ENCODE results near the gene STEEP1.
A peak's percentile ranks its signal among the peaks of the same experiment; 100 is the strongest.

The STEEP1 gene

GRCh38 chrX:119565107-119565663, at the start of gene STEEP1:
TSS of gene STEEP1 (minus strand) at chrX:119565409. CDS start at chrX:119565355, 54 bp downstream.
- DNase-seq (ENCODE audit: low read depth in 2 of 2), result peak; percentile 63 to 81

- no peak for DNase-seq (ENCODE audit: low read depth in 2 of 2)
Measured at GRCh38 chrX:119614776-119615175, 49.6 kb upstream of the STEEP1 start.

DNA sequence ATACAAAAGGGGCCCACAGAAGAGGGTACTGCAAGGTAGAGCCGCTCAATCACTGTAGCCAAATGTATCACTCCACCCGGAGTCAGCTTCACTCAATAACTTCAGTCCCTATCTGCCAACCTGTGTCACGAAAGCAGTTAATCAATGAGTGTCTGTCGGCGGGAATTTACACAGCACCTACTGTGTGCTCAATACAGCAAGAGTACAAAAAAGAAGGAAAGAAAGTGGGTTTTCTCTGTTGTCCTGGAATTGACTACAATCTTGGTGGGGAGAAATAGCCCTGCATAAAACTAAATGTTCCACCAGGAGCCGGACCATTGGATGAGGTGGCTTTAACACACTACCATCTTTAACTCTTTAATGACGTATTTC, 41.8 kb upstream of the STEEP1 start:
- DNase-seq (ENCODE audit: low read depth in 2 of 2), result no peak

- DNase-seq (ENCODE audit: low read depth in 2 of 2), result peak; percentile 78 to 79
Measured at GRCh38 chrX:119606280-119607017, 41.2 kb upstream of the STEEP1 start, which contains the start of gene NKRF. TSS of gene NKRF (minus strand) at chrX:119606424.

DNA sequence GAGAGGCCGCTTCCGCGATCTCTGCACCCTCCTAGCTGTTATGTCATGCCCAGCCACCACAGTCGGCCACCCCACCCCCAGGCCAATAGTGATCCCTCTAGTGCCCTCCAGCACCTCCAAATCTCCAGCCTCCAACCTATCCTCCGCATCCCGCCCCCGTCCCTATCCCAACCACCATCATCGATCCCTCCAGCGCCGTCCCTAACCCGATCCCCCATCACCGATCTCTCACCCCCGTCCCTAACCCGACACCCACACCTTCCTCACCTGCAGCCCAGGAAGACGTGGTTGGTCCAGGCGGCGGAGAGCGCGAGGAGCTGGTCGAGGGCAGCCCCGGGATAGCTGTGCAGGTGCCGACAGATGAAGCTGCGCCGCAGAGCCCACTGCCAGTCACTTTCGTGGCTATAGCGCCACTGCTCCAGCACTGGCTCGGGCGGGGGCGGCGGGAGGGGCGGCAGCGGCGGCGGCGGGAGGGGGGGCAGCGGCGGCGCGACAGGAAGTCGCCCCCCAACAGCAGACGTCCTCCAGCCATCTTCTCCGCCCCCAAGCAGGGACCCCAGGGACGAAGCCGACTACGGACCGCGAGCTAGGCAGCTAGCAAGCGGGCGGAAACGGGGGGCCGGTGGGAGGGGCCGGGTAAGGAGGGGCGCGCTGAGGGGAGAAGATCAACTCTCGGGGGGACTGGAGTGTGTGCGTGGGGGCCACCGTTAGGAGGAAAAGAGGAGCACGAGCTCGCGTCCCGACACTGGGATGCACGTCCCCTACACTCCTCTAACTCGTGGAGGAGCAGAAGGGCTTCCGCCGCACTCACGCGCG, 40.5 kb upstream of the STEEP1 start:
- peak; percentile 25 to 28 for DNase-seq (ENCODE audit: low read depth in 2 of 2)

DNA sequence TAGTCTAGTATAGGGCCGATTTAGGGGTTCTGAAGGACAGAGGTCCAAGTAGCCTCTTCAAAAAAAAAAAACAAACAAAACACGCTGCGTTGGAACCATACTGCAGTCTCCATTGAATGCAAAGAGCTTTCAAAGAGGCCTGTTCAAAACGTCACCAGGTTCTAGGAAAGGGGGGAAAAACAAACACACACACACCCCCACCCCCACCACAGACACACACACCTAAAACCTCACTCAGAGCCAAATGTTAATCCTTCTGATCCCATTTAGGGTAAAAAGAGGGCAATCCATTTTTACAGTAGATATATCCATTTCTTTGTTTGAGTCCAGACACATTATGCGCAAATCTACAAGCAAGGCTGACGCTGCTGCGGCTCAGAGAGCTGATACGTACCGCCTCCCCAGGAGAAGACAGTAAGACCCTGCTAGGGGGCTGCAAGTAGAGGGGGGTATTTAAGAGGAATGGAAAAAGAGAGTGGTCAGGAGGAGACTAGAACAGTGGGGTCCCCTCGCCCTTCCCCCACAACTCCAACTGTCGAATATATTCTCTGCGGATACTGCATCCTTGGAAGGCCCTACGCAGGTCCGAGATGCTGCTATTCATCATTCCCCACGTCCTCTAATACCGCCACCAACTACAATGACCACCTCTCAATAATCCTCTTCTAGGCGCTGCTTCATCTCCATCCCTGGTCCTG, 39.7 kb upstream of the STEEP1 start:
- no peak for DNase-seq (ENCODE audit: low read depth in 2 of 2)

DNA sequence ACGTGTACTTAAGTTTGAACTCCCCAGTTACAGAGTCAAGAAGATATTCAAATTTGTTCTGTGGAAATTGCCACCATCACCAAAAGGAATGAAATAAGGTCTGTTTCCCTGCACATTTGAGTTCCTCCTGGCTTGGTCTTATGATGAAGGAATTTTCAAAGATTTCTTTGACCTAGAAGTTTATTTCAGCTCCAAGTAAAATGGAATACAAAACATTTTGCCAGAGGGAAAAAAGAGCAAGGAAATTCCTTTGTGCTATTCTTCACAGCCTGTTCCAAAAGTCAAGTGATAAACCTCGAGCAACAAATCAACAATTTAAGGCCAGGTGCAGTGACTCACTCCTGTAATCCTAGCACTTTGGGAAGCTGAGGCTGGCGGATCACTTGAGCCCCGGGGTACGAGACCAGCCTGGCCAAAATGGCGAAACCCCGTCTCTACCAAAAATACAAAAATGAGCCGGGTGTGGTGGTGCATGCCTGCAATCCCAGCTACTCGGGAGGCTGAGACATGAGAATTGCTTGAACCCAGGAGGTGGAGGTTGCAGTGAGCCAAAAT, 37.6 kb upstream of the STEEP1 start:
- DNase-seq (ENCODE audit: low read depth in 2 of 2), result no peak

GRCh38 chrX:119589810-119590209, 24.6 kb upstream of the STEEP1 start:
- DNase-seq (ENCODE audit: low read depth in 2 of 2), result no peak

DNA sequence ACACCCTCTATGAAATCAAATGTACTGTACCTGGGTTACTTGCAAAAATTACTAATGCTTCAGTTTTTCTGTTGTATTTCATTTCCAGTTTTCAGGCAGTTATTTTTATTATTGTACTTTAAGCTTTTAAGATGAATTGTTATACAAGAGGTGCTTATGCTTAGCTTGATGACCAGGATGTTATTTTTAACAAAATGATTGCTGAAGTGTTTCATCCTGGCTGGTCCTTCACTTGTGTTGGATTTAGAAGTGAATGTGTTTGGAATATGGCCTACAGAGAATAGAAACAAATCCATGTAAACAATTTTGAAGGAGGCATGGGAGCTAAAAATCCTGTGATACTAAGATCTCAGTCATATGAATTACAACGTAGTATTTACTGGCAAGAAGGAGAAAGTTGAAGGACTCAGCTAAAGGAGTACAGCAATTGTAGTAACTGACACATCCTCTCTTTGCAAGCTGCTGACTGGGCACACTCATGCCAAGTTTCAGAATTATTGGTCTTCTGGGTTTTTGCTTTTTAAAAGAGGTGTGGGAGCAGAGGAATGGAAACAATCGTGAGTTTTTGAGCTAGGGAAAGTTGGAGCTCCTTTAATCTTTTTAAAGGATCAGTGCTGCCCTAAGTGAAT, 18.3 kb upstream of the STEEP1 start:
- no peak for DNase-seq (ENCODE audit: low read depth in 2 of 2)

DNA sequence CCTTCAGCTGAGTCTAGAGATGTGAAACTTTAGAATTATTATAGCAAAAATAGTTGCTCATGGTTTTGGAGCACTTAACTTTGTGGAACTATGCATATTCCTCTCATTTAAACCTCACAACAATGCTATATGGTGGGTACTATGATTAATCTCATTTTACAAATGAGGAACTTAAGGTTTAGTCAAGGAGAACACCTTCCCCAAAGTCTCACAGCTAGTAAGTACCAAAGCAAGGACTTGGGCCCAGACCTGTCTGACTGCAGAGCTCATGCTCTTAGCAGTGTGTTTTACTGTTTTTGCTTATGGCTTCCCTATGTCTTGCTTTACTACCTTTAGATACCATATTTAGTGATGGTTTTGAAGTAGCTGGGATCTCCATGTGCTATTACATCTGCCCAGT, 14.2 kb upstream of the STEEP1 start:
- no peak for DNase-seq (ENCODE audit: low read depth in 2 of 2)

DNA sequence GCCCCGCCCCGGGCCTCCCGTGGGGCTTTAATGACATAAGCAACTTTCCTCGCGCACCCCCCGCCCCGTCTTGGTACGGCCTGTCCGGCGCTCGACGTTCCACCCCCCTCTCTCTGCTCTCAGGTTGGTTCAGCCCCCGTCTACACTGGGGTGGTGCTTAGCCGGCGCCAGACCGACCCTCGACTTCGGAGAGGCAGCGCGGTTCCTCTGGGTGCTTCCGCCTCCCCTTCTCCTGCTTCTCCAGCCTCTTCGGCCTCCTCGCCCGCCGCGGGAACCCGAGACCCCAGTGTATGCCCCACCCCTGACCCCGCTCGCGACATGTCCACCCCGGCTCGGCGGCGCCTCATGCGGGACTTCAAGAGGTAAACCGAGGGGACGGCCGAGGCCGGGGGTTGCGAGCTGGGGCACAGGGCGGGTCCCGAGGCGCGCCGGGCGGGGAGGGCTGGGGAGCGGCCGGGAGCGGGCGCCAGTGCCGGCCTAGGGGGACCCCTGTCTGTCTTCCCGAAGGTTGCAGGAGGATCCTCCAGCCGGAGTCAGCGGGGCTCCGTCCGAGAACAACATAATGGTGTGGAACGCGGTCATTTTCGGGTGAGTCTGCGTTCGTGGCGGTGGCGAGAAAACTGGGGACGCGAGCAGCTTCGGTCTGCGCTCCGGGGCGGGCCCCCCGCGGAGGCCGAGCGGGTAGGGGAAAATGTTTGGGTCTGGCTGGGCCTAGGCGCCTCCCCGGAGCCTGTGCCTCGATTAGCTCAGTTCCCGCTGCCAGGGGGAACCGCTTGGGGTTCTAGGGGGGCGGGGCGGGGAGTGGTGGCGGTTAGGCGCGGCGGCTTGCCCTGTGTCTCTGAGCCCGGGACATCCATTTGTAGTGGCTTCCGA, 9.4 kb upstream of the STEEP1 start, which contains the start of gene UBE2A:
Gene UBE2A, plus strand, starts transcription at position 170 of the 873 bp plus-strand sequence. Its CDS starts 149 bp downstream, at position 319.
- DNase-seq (ENCODE audit: low read depth in 2 of 2), result peak; percentile 77 to 79

DNA sequence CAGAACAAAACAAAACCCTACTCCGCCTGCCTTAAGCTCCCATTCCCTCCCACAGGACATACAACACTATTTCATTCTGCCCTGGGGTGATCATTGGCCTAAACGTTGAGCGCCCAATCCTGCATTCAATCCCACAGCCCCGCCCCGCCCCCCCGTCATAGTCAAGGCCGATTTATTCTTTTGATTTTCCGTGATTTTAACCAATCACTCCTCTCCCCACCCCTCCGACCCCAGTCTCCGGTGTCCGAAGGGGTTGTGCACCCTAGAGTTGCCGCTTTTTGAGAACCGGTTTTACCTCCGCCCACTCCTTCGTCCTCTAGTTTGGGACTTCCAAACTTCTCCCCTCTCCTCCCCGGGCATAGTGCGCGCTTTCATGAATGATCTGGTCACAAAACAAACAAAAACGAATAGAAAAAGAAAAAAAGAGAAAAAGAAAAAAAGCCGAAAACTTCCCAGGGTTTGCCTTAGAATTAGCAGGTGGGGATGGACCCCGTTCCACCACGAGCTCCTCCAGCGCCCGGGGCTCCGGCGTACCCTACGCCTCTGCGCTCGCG, 8.7 kb upstream of the STEEP1 start:
- DNase-seq (ENCODE audit: low read depth in 2 of 2), result no peak

- DNase-seq (ENCODE audit: low read depth in 2 of 2), result no peak
Measured at GRCh38 chrX:119573222-119573621, 8.0 kb upstream of the STEEP1 start.

- no peak for DNase-seq (ENCODE audit: low read depth in 2 of 2)
Measured at GRCh38 chrX:119570351-119570835, 5.2 kb upstream of the STEEP1 start.

DNA sequence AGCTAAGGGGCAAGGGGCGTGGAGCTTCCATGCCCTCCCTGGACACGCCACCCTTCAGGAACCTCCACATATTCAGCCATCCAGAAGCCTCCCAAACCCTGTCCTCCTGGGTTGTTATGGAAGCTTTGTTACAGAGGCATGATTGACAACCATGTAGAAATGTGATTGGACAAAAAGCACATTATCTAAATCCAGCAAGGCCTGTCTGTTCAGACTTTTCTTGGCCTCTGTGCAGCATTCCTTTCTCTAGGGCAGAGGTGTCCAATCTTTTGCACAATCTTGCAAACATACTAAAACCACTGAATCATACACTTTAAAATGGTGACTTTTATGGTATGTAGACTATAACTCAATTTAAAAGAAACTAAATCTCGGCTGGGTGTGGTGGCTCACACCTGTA, 12.7 kb downstream of the STEEP1 start:
- no peak for DNase-seq (ENCODE audit: low read depth in 2 of 2)

DNA sequence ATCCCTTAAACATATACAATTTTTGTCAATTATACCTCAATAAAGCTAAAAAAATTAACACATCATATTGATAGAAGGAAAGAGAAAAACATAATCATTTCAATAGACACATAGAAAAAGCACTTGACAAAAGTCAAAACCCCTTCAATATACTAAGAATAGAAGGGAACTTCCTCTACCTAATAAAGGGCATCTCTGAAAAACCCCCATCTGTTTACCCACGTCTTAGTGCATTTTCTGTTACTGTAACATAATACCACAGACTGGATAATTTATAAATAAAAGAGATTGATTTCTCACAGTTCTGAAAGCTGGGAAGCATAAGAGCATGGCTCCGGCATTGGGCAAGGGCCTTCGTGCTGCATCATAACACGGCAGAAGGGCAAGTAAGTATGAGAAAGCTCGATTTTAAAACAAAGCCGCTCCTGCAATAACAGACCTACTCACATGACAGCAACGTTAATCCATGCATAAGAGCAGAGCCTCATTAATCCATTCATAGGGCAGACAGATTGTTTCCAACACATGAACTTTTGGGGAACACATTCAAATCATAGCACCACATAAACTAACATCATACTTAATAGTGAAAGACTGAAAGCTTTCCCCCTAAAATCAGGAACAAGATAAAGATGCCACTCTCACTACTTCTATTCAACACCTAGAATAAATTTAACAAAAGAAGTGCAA, 15.7 kb downstream of the STEEP1 start:
- DNase-seq (ENCODE audit: low read depth in 2 of 2), result no peak

DNA sequence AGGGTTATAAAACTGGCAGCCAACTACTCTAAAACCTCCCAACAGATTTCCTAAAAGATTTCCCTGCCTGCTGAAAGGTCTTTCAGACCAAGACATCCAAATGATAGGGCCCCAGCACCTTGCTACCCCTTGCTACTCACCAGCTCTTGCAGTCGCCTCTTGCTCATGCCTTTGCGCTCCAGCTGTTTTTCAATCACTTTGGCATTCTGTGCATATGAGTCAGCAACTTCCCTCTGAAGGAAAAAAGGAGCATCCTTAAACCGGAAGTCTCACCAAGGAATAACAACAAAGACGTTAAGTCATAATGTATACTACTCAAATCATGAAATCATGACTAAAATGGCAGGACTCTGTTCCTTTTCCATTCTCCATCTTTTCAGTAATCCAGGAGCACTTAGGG, 24.0 kb downstream of the STEEP1 start:
- no peak for DNase-seq (ENCODE audit: low read depth in 2 of 2)

- DNase-seq (ENCODE audit: low read depth in 2 of 2), result no peak
Measured at GRCh38 chrX:119539872-119540271, 25.3 kb downstream of the STEEP1 start.

DNA sequence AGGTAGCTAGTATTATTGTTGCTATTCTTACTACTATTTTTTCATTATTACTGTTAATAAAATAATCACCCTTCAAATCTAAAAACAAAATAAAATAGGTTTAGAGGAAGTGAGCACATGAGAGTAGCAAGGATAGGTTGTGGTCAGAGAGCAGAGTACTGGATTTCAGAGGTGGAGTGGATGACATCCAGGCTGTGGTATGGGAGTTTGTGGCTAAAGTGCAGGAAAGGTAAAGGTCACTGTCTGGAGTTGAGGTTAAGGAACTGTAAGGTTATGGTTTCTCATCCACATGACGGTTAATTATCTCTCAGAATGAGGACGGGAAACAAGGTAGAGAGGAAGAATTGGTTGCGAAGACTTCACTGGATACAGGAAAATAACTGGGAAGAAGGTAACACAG, 27.7 kb downstream of the STEEP1 start:
- no peak for DNase-seq (ENCODE audit: low read depth in 2 of 2)

Data from stimulated activated CD8-positive, alpha-beta memory T cell treated with anti-CD3 and anti-CD28 coated beads, Interleukin-2, amount 100 ng/mL, for 48 hours (primary cell).